ENCODE data around the gene RETREG3.

- TF ChIP-seq CTCF (IDR thresholded peaks at IDR 0.05) (peak in 2 of 6 experiments; percentile 15 to 16), POLR2A (IDR thresholded peaks at IDR 0.05) (no peak), POLR2AphosphoS5 (IDR thresholded peaks at IDR 0.05) (no peak)
Observed at GRCh38 chr17:42618442-42619150, 9.4 kb upstream of the RETREG3 start.

Measured in upper lobe of left lung (tissue), 4 donors.